ENCODE data around the gene C1orf141.

C1orf141 gene

GRCh38 chr1:67118191-67118590 lies 16.6 kb downstream of the C1orf141 start:
- Histone ChIP-seq H3K4me1 (ENCODE audit: insufficient read depth, insufficient read length) (no peaks in the 10 kb centered on the region), H3K9me3 (ENCODE audit: insufficient read depth, low read length) (no peaks in the 10 kb centered on the region; the same call in 1 of the 2 replicates), H3K27me3 (ENCODE audit: insufficient read depth, insufficient read length) (no peaks in the 10 kb centered on the region), H3K4me3 (ENCODE audit: insufficient read length, low read depth) (no peak overlapping the region), H3K9ac (ENCODE audit: insufficient read length, low read depth) (no peak overlapping the region), H3K36me3 (ENCODE audit: insufficient read depth, insufficient read length, low read length) (no peaks in the 10 kb centered on the region)
- no peak for DNase-seq (ENCODE audit: low read depth, low spot score)
- no peak for TF ChIP-seq SUZ12 (IDR thresholded peaks at IDR 0.05; ENCODE audit: extremely low read depth, insufficient read depth, insufficient read length)
- TF ChIP-seq ZNF274 (IDR thresholded peaks at IDR 0.05; ENCODE audit: low read depth, low read length): no peak
- TF ChIP-seq YY1 (IDR thresholded peaks at IDR 0.05; ENCODE audit: insufficient read depth, insufficient read length): no peak

GRCh38 chr1:67114162-67114561 lies 20.6 kb downstream of the C1orf141 start:
- Histone ChIP-seq H3K27me3 (ENCODE audit: insufficient read depth, insufficient read length) (no peaks in the 10 kb centered on the region), H3K4me3 (ENCODE audit: insufficient read length, low read depth) (no peak overlapping the region), H3K9ac (ENCODE audit: insufficient read length, low read depth) (no peak overlapping the region), H3K4me1 (ENCODE audit: insufficient read depth, insufficient read length) (no peaks in the 10 kb centered on the region), H3K9me3 (ENCODE audit: insufficient read depth, low read length) (no peaks in the 10 kb centered on the region), H3K36me3 (ENCODE audit: insufficient read depth, insufficient read length, low read length) (no peaks in the 10 kb centered on the region)
- TF ChIP-seq SUZ12 (IDR thresholded peaks at IDR 0.05; ENCODE audit: extremely low read depth, insufficient read depth, insufficient read length): no peak
- TF ChIP-seq ZNF274 (IDR thresholded peaks at IDR 0.05; ENCODE audit: low read depth, low read length): no peak
- TF ChIP-seq YY1 (IDR thresholded peaks at IDR 0.05; ENCODE audit: insufficient read depth, insufficient read length): no peak
- no peak for DNase-seq (ENCODE audit: low read depth, low spot score)

GRCh38 chr1:67110352-67110751 lies 24.4 kb downstream of the C1orf141 start:
- no peak overlapping the region for H3K4me3 ChIP-seq (ENCODE audit: insufficient read length, low read depth)
- TF ChIP-seq ZNF274 (IDR thresholded peaks at IDR 0.05; ENCODE audit: low read depth, low read length): no peak
- no peak for TF ChIP-seq SUZ12 (IDR thresholded peaks at IDR 0.05; ENCODE audit: extremely low read depth, insufficient read depth, insufficient read length)
- no peak overlapping the region for H3K9ac ChIP-seq (ENCODE audit: insufficient read length, low read depth)
- no peak for DNase-seq (ENCODE audit: low read depth, low spot score)
- no peaks in the 10 kb centered on the region for H3K27me3 ChIP-seq (ENCODE audit: insufficient read depth, insufficient read length)
- no peaks in the 10 kb centered on the region for H3K4me1 ChIP-seq (ENCODE audit: insufficient read depth, insufficient read length)
- no peaks in the 10 kb centered on the region for H3K9me3 ChIP-seq (ENCODE audit: insufficient read depth, low read length)
- no peaks in the 10 kb centered on the region for H3K36me3 ChIP-seq (ENCODE audit: insufficient read depth, insufficient read length, low read length)

GRCh38 chr1:67105508-67105907 lies 29.3 kb downstream of the C1orf141 start:
- no peak for TF ChIP-seq ZNF274 (IDR thresholded peaks at IDR 0.05; ENCODE audit: low read depth, low read length)
- TF ChIP-seq SUZ12 (IDR thresholded peaks at IDR 0.05; ENCODE audit: extremely low read depth, insufficient read depth, insufficient read length): no peak
- no peak for TF ChIP-seq YY1 (IDR thresholded peaks at IDR 0.05; ENCODE audit: insufficient read depth, insufficient read length)
- H3K4me1 ChIP-seq (ENCODE audit: insufficient read depth, insufficient read length): no peaks in the 10 kb centered on the region

GRCh38 chr1:67103548-67103947 lies 31.2 kb downstream of the C1orf141 start:
- TF ChIP-seq ZNF274 (IDR thresholded peaks at IDR 0.05; ENCODE audit: low read depth, low read length) (no peak), YY1 (IDR thresholded peaks at IDR 0.05; ENCODE audit: insufficient read depth, insufficient read length) (no peak), SUZ12 (IDR thresholded peaks at IDR 0.05; ENCODE audit: extremely low read depth, insufficient read depth, insufficient read length) (no peak)
- no peak overlapping the region for H3K4me3 ChIP-seq (ENCODE audit: insufficient read length, low read depth)
- H3K9ac ChIP-seq (ENCODE audit: insufficient read length, low read depth): no peak overlapping the region
- no peaks in the 10 kb centered on the region for H3K4me1 ChIP-seq (ENCODE audit: insufficient read depth, insufficient read length)
- no peaks in the 10 kb centered on the region for H3K9me3 ChIP-seq (ENCODE audit: insufficient read depth, low read length)
- no peaks in the 10 kb centered on the region for H3K27me3 ChIP-seq (ENCODE audit: insufficient read depth, insufficient read length)
- DNase-seq (ENCODE audit: low read depth, low spot score): no peak
- H3K36me3 ChIP-seq (ENCODE audit: insufficient read depth, insufficient read length, low read length): no peaks in the 10 kb centered on the region

More at GRCh38 chr1:67105508-67105907, 29.3 kb downstream of the C1orf141 start:
- no peak for DNase-seq (ENCODE audit: low read depth, low spot score)
- Histone ChIP-seq H3K9ac (ENCODE audit: insufficient read length, low read depth) (no peak overlapping the region), H3K9me3 (ENCODE audit: insufficient read depth, low read length) (no peaks in the 10 kb centered on the region), H3K36me3 (ENCODE audit: insufficient read depth, insufficient read length, low read length) (no peaks in the 10 kb centered on the region), H3K27me3 (ENCODE audit: insufficient read depth, insufficient read length) (no peaks in the 10 kb centered on the region), H3K4me3 (ENCODE audit: insufficient read length, low read depth) (no peak overlapping the region)

GRCh38 chr1:67100833-67101232 lies 33.9 kb downstream of the C1orf141 start:
- Histone ChIP-seq H3K36me3 (ENCODE audit: insufficient read depth, insufficient read length, low read length) (no peaks in the 10 kb centered on the region), H3K9me3 (ENCODE audit: insufficient read depth, low read length) (no peaks in the 10 kb centered on the region), H3K4me3 (ENCODE audit: insufficient read length, low read depth) (no peak overlapping the region), H3K4me1 (ENCODE audit: insufficient read depth, insufficient read length) (no peaks in the 10 kb centered on the region), H3K27me3 (ENCODE audit: insufficient read depth, insufficient read length) (no peaks in the 10 kb centered on the region), H3K9ac (ENCODE audit: insufficient read length, low read depth) (no peak overlapping the region)
- TF ChIP-seq YY1 (IDR thresholded peaks at IDR 0.05; ENCODE audit: insufficient read depth, insufficient read length) (no peak), SUZ12 (IDR thresholded peaks at IDR 0.05; ENCODE audit: extremely low read depth, insufficient read depth, insufficient read length) (no peak), ZNF274 (IDR thresholded peaks at IDR 0.05; ENCODE audit: low read depth, low read length) (no peak)
- DNase-seq (ENCODE audit: low read depth, low spot score): no peak

GRCh38 chr1:67097305-67097704 lies 37.5 kb downstream of the C1orf141 start:
- no peaks in the 10 kb centered on the region for H3K27me3 ChIP-seq (ENCODE audit: insufficient read depth, insufficient read length)
- TF ChIP-seq ZNF274 (IDR thresholded peaks at IDR 0.05; ENCODE audit: low read depth, low read length): no peak
- no peak for TF ChIP-seq YY1 (IDR thresholded peaks at IDR 0.05; ENCODE audit: insufficient read depth, insufficient read length)
- no peak overlapping the region for H3K9ac ChIP-seq (ENCODE audit: insufficient read length, low read depth)
- no peak overlapping the region for H3K4me3 ChIP-seq (ENCODE audit: insufficient read length, low read depth)
- no peaks in the 10 kb centered on the region for H3K9me3 ChIP-seq (ENCODE audit: insufficient read depth, low read length)
- no peaks in the 10 kb centered on the region for H3K4me1 ChIP-seq (ENCODE audit: insufficient read depth, insufficient read length)
- H3K36me3 ChIP-seq (ENCODE audit: insufficient read depth, insufficient read length, low read length): no peaks in the 10 kb centered on the region
- DNase-seq (ENCODE audit: low read depth, low spot score): peak; percentile 77

GRCh38 chr1:67094191-67094590 lies 40.6 kb downstream of the C1orf141 start:
- no peak for DNase-seq (ENCODE audit: low read depth, low spot score)
- Histone ChIP-seq H3K9ac (ENCODE audit: insufficient read length, low read depth) (no peak overlapping the region), H3K36me3 (ENCODE audit: insufficient read depth, insufficient read length, low read length) (no peaks in the 10 kb centered on the region), H3K27me3 (ENCODE audit: insufficient read depth, insufficient read length) (no peaks in the 10 kb centered on the region), H3K9me3 (ENCODE audit: insufficient read depth, low read length) (peaks cover 9% of the 10 kb centered on the region; the same call in 1 of the 2 replicates), H3K4me1 (ENCODE audit: insufficient read depth, insufficient read length) (no peaks in the 10 kb centered on the region), H3K4me3 (ENCODE audit: insufficient read length, low read depth) (no peak overlapping the region)
- TF ChIP-seq ZNF274 (IDR thresholded peaks at IDR 0.05; ENCODE audit: low read depth, low read length): no peak

Measured in NT2/D1 (cell line).